ENCODE measurements around the gene FGB.

Gene FGB

DNA sequence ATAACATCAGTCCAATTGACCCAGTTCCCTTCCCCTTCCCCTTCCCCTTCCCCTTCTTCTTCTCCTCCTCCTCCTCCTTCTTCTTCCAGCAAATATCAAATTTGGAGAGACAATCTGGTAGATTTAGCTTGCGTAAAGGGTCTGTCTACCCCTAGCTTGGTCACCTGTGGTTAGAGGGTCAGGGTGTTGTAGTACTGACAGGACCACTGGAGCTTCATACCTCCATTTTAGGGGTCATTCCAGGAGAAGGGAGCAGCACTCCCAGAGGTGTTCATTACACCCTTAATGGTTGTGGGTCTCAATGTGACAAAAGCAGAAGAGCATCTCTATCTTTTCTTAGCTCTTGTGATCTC, 3.7 kb upstream of the FGB start:
- TF ChIP-seq, protein P1, sequence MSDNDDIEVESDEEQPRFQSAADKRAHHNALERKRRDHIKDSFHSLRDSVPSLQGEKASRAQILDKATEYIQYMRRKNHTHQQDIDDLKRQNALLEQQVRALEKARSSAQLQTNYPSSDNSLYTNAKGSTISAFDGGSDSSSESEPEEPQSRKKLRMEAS (IDR thresholded peaks at IDR 0.05) = no peak

DNA sequence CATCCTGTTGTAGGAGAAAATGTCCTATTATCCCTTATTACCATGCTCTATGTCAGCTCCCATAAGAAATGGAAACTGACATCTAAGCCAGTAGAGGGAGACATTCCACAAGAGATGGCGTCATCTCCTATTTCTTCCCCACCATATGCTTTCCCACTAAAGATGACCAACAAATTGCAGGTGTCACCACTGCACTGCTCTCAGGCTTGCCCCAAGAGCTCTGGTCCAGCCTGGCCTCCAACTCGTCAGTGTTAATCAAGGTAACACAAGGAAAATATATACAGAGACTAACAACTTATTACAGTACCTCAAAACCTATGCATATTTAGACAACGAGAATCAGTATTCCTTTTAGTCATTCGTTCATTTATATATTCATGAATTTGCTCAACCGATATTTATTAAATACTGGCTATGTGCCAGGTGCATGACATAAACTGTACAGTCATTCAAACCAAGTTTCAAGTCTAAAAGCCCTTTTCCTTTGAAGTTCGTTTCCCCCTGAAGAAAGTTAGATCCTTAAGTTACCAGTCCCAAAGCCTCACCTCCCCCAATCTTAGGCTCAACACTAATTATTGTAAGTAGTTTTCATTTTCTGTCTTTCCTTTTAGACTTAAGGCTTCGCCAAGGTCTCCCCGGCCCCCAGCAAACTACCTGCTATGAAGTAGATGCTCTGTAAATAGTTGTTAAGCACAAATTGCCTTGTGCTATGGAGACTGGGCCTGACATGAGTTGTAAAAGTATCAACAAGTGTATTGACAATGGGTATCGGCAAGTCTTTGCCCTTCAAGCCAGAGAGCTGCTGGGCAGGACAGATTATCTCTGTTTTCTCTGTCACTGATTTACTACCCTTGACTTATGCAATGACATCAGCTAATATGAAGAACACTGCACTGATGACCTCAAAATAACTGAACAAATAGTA, 3.1 kb upstream of the FGB start:
- TF ChIP-seq RAD21 (IDR thresholded peaks at IDR 0.05; ENCODE audit: low read depth) = peak; percentile 83
- no peak for TF ChIP-seq YY1 (IDR thresholded peaks at IDR 0.05; ENCODE audit: low read depth)

DNA sequence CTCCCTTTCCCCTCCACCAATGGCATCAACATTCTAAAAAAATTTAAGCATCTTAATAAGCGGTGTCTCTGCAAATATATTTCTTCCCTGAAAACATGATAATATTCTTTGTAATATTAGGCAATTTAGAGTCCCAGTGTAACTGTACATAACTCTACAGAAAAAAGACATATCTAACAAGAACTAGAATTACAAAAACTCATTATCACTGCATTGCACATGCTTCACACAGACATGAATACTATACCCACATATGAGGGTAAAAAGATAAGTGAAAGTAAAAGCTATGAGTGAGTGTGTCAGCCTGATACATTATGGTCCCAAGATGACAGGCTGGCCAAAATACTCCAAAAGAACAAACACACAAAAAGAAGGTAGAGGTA, 2.4 kb upstream of the FGB start:
- TF ChIP-seq EP300 (IDR thresholded peaks at IDR 0.05; ENCODE audit: borderline replicate concordance) = no peak
- TF ChIP-seq EGR1 (IDR thresholded peaks at IDR 0.05) = no peak
- TF ChIP-seq, protein P1 (IDR thresholded peaks at IDR 0.05) = no peak
- no peak for TF ChIP-seq TAF1 (IDR thresholded peaks at IDR 0.05; ENCODE audit: low read depth)
- no peak for TF ChIP-seq FOXM1 (IDR thresholded peaks at IDR 0.05; ENCODE audit: borderline replicate concordance, low read depth)
- TF ChIP-seq, protein P2, sequence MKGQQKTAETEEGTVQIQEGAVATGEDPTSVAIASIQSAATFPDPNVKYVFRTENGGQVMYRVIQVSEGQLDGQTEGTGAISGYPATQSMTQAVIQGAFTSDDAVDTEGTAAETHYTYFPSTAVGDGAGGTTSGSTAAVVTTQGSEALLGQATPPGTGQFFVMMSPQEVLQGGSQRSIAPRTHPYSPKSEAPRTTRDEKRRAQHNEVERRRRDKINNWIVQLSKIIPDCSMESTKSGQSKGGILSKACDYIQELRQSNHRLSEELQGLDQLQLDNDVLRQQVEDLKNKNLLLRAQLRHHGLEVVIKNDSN (IDR thresholded peaks at IDR 0.05) = no peak
- no peak for TF ChIP-seq ZBTB7A (IDR thresholded peaks at IDR 0.05; ENCODE audit: low read depth)
- TF ChIP-seq TCF12 (IDR thresholded peaks at IDR 0.05; ENCODE audit: low read depth) = no peak
- TF ChIP-seq RAD21 (IDR thresholded peaks at IDR 0.05; ENCODE audit: low read depth) = no peak
- no peak for TF ChIP-seq YY1 (IDR thresholded peaks at IDR 0.05; ENCODE audit: low read depth)
- TF ChIP-seq, protein P3, sequence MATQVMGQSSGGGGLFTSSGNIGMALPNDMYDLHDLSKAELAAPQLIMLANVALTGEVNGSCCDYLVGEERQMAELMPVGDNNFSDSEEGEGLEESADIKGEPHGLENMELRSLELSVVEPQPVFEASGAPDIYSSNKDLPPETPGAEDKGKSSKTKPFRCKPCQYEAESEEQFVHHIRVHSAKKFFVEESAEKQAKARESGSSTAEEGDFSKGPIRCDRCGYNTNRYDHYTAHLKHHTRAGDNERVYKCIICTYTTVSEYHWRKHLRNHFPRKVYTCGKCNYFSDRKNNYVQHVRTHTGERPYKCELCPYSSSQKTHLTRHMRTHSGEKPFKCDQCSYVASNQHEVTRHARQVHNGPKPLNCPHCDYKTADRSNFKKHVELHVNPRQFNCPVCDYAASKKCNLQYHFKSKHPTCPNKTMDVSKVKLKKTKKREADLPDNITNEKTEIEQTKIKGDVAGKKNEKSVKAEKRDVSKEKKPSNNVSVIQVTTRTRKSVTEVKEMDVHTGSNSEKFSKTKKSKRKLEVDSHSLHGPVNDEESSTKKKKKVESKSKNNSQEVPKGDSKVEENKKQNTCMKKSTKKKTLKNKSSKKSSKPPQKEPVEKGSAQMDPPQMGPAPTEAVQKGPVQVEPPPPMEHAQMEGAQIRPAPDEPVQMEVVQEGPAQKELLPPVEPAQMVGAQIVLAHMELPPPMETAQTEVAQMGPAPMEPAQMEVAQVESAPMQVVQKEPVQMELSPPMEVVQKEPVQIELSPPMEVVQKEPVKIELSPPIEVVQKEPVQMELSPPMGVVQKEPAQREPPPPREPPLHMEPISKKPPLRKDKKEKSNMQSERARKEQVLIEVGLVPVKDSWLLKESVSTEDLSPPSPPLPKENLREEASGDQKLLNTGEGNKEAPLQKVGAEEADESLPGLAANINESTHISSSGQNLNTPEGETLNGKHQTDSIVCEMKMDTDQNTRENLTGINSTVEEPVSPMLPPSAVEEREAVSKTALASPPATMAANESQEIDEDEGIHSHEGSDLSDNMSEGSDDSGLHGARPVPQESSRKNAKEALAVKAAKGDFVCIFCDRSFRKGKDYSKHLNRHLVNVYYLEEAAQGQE (IDR thresholded peaks at IDR 0.05; ENCODE audit: low read depth) = no peak
- TF ChIP-seq CREB1 (IDR thresholded peaks at IDR 0.05; ENCODE audit: low read depth) = no peak
- no peak for TF ChIP-seq CEBPB (IDR thresholded peaks at IDR 0.05)
- TF ChIP-seq TEAD4 (IDR thresholded peaks at IDR 0.05) = no peak
- no peak for TF ChIP-seq NFIC (IDR thresholded peaks at IDR 0.05)

DNA sequence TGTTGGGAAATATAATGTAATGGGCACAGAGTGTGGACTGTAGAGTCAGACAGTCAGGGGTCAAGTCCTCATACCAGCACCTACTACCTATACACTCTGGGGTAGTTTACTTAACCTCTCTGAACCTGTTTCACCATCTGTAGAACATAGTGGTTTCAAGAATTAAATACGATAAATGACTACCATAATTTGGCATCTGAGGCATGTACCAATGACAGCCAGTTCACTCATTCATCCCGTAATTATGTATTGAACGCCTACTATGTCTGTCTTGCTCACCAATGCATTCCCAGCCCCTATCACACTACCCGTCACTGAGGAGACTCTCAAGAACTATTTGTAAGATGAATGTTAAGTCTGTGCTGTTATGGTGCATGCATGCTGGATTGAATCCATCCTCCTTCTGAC, 2.0 kb upstream of the FGB start:
- TF ChIP-seq, protein P2 (IDR thresholded peaks at IDR 0.05) = no peak
- TF ChIP-seq ZBTB7A (IDR thresholded peaks at IDR 0.05; ENCODE audit: low read depth) = no peak
- TF ChIP-seq TCF12 (IDR thresholded peaks at IDR 0.05; ENCODE audit: low read depth) = no peak
- TF ChIP-seq CEBPB (IDR thresholded peaks at IDR 0.05) = no peak
- TF ChIP-seq NFIC (IDR thresholded peaks at IDR 0.05) = no peak
- no peak for TF ChIP-seq CREB1 (IDR thresholded peaks at IDR 0.05; ENCODE audit: low read depth)
- no peak for TF ChIP-seq TEAD4 (IDR thresholded peaks at IDR 0.05)
- TF ChIP-seq, protein P3 (IDR thresholded peaks at IDR 0.05; ENCODE audit: low read depth) = no peak
- no peak for TF ChIP-seq RAD21 (IDR thresholded peaks at IDR 0.05; ENCODE audit: low read depth)
- no peak for TF ChIP-seq YY1 (IDR thresholded peaks at IDR 0.05; ENCODE audit: low read depth)
- no peak for TF ChIP-seq TAF1 (IDR thresholded peaks at IDR 0.05; ENCODE audit: low read depth)
- TF ChIP-seq EGR1 (IDR thresholded peaks at IDR 0.05) = no peak

DNA sequence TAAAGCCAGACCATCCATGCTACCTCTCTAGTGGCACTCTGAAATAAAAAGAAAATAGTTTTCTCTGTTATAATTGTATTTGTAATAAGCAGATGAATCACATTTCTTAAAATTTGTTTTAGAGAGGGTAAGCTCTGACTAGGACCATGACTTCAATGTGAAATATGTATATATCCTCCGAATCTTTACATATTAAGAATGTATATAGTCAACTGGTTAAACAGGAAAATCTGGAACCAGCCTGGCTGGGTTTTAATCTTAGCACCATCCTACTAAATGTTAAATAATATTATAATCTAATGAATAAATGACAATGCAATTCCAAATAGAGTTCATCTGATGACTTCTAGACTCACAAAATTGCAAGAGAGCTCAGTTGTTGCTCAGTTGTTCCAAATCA, 1.5 kb downstream of the FGB start:
- TF ChIP-seq, protein P1 (IDR thresholded peaks at IDR 0.05) = no peak
- TF ChIP-seq EP300 (IDR thresholded peaks at IDR 0.05; ENCODE audit: borderline replicate concordance) (no peak), TAF1 (IDR thresholded peaks at IDR 0.05; ENCODE audit: low read depth) (no peak), FOXM1 (IDR thresholded peaks at IDR 0.05; ENCODE audit: borderline replicate concordance, low read depth) (no peak), ZBTB7A (IDR thresholded peaks at IDR 0.05; ENCODE audit: low read depth) (no peak), EGR1 (IDR thresholded peaks at IDR 0.05) (no peak), YY1 (IDR thresholded peaks at IDR 0.05; ENCODE audit: low read depth) (no peak), NFIC (IDR thresholded peaks at IDR 0.05) (no peak), CEBPB (IDR thresholded peaks at IDR 0.05) (no peak), RAD21 (IDR thresholded peaks at IDR 0.05; ENCODE audit: low read depth) (no peak), TCF12 (IDR thresholded peaks at IDR 0.05; ENCODE audit: low read depth) (no peak), TEAD4 (IDR thresholded peaks at IDR 0.05) (no peak), CREB1 (IDR thresholded peaks at IDR 0.05; ENCODE audit: low read depth) (no peak)
- TF ChIP-seq, protein P3 (IDR thresholded peaks at IDR 0.05; ENCODE audit: low read depth) = no peak
- TF ChIP-seq, protein P2 (IDR thresholded peaks at IDR 0.05) = no peak
